A673 (cell line): ENCODE results near the gene FEM1A.

Experiments
- EZH2 ChIP-seq: fragments of 200-600 bp; sonication (generic); IDR thresholded peaks from 2 replicates; pipeline ENCODE4 v1.6.1; 2017; ENCODE audit warnings: borderline replicate concordance, low read depth, mild to moderate bottlenecking, mixed read lengths, antibody characterized with exemption, low read length; ENCODE audit not compliant: poor library complexity, severe bottlenecking
- TF ChIP-seq, protein P1 (sequence below): fragments of 300-800, 200-600 bp; sonication (generic); conservative IDR thresholded peaks from 2 replicates; pipeline ENCODE4 v1.5.1; 2017; ENCODE audit warnings: low read depth, mild to moderate bottlenecking, antibody characterized with exemption, low read length, moderate library complexity, mixed read lengths

DNA sequence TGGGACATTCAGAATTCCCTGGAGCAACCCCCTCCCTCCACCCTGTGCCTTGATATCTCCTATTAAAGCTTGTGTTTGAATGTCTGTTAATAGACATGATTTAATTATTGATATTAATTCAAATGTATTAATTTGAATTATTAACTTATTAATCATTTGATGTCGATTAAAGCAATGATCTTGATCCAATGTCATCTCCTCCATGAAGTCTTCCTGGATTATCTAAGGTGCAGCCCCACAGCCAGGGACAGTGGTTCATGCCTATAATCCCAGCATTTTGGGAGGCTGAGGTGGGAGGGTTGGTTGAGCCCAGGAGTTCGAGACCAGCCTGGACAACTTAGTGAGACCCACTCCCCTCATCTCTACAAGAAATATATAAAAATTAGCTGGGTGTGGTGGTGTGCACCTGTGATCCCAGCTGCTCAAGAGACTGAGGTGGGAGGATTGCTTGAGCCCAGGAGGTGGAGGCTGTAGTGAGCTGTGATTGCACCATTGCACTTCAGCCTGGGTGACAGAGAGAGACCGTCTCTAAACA, 9.6 kb downstream of the FEM1A start:
- TF ChIP-seq, protein P1, sequence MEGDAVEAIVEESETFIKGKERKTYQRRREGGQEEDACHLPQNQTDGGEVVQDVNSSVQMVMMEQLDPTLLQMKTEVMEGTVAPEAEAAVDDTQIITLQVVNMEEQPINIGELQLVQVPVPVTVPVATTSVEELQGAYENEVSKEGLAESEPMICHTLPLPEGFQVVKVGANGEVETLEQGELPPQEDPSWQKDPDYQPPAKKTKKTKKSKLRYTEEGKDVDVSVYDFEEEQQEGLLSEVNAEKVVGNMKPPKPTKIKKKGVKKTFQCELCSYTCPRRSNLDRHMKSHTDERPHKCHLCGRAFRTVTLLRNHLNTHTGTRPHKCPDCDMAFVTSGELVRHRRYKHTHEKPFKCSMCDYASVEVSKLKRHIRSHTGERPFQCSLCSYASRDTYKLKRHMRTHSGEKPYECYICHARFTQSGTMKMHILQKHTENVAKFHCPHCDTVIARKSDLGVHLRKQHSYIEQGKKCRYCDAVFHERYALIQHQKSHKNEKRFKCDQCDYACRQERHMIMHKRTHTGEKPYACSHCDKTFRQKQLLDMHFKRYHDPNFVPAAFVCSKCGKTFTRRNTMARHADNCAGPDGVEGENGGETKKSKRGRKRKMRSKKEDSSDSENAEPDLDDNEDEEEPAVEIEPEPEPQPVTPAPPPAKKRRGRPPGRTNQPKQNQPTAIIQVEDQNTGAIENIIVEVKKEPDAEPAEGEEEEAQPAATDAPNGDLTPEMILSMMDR, result no peak
- no peak for TF ChIP-seq EZH2
